M059J (cell line): Measurements from ENCODE around the gene DLX6. TPM values are rescaled to one million over a fixed set of nuclear protein-coding genes. Genes with fewer than 3 reads are reported as not detected.

Source experiments
- DNase-seq: peaks from one replicate; pipeline ENCODE4 v3.0.0-alpha.2; 2012; ENCODE audit warnings: low read depth
- total RNA-seq: library from RNA; depleted of rRNA; stranded (reverse); fragments of >200 nt; shearing (Covaris generic); gene quantifications from 2 replicates; pipeline ENCODE4 v1.2.3, GENCODE V29; 2014; rRNA removed

Gene DLX6
- total RNA-seq, result 0.22 and 1.6 TPM in 2 replicates

DNA sequence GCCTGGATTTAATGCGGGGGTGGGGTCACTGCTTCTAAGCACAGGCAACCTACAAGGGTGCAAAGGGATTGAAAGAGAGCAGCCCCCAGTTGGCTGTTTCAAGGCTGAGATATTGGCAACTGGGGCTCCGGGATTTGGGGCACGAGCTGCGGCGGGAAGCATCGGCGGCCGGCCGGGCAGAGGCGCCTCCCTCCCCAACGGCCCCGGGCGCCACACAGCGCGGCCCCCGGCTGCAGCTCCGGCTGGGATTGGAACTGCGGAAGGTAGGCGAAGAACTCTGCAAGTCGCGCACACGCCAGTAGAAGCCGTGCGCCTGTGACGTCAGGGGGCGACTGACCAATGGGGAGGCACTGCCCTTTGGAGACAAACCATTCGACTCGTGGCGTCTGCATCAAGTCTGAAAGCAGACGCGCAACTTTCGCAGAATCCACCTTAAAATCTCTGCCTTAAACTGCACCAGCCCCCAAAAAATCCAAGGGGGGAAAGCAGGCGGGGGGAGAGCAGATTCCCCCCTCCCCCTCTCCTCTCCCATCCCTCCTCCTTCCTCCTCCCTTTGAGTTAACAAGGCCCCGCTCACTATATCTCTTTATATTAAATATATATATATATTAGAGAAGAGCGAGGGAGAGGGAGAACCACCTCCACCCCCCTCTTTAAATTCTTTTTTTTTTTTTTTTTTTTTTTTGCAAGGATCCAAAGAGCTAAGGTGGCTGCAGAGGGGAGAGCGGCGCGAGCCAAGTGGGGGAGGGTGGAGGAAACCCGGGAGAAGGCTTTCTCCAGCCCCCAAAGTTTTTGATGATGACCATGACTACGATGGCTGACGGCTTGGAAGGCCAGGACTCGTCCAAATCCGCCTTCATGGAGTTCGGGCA, at the start of gene DLX6:
TSS of gene DLX6 (plus strand) at position 371 of the 872 bp plus-strand sequence. CDS start at position 796, 425 bp downstream.
- peak; percentile 91 for DNase-seq

DNA sequence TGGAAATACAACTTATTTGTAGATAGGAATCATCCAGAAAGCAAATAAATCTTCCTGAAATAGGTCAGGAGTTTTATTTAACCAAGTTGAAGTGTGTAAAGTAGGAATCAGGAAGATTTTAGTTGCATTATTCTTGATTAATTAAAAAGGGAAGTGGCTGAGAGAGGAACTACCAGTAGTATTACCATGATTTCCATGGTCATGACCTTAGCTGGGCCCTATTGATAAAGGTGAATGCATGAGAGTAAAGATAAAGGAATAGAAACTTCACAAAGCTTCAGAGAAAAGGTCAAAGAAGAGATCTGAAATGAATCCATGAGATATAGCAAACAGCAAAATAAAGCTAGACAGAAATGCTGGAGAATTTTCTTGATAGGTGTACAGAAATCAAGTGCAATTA, 46.2 kb upstream of the DLX6 start:
- no peak for DNase-seq

DNA sequence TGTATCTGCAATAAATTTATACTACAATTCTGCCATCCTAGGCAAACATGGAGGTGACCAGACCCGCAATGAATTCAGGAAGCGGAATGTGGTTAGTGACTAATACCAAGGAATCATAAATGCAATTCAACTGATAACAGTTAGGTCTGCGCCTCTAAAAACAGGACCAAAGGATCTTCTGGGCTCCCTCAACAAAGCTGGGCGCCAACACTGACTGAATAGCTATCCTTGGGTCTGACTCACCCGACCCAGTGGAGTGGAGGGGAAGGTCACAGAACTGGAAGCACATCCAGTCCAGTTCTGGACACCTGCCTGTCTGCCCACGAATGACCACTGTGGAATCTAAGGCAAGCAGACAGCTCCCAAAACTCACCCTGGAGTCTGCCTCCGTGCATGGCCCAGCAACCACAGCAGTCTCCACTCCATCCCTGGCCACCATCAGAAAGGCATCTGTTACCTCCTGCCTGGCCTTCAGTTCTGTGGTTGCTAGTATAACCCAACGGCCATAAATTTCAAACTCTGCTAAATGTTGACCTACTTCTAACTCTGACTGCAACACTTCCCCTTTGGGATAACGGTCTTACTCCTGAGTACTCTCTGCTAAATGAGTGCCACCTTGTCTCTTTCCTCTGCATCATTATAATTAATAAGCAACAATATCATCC, 43.0 kb upstream of the DLX6 start:
- peak; percentile 97 for DNase-seq

DNA sequence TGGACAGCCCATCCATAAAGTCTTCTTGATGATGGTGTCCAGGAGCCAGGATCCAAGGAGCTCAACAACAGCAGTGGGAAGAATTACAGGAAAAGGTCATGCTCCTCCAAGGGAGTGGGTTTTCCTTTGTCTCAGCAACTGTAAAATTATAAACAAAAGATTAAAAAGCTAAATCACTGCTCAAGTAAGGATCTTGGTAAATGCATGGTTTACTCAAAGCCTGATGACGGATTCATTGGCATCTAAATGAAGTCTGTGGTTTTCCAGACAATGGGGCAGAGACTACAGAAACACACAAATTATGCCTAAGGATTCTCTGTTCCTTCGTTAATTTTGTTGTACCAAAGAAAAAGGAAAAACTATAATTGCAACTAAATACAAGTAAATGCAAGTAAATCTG, 36.4 kb upstream of the DLX6 start:
- DNase-seq, result peak; percentile 77

DNA sequence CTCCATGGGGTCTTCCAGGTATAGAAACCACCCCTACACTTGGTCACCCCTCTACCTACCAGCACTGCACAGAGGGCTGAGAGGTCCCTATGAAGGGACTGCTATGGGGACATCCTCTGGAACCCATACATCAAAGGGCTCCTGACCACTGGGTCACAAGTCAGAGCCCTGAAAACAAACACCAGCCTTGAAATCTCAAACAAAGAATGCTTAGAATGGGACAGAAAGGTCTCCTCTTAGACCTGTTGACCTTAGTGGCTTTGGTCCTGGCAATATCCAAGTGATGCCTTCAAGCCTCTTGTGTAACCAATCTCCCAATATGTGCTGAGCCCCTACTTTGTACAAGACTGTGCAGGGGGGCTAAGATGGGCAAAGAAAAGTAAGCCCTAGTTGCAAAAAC, 34.6 kb upstream of the DLX6 start:
- DNase-seq, result no peak

DNA sequence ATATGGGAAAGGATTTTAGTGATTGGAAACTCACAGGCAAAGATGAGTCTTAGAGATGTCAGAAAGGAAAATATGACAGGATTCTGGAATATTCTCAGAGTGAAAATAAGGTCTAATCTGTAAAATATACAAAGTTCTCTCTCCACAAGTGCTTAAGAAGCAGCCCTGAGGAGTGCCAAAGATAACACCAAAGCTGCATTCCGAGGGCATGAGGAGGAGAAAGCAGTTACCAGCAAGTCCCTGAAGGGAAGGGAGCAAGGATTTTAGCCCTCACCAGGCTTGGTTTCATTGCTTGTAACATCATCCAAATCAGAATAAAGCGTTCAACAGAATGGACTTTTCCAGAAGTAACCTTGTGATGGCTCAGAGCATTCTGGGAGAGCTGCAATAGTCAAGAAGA, 31.4 kb upstream of the DLX6 start:
- peak; percentile 73 for DNase-seq

DNA sequence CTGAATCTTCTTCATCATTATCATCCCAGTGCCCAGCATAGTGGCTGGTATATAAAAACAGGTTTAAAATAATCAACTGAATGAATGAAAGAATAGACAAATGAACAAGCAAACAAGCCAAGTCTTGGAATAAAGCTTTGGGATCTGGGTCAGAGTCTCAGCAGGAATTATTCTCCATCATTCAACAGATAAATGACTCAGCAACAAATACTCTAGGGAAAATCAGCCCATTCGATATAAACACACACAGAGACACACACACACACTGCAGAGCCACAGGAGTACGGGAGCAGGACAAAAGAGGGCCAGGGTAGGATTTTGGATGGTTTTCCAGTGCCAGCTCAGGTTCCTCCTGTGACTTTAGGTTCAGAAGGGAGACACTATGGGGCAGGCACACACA, 29.2 kb upstream of the DLX6 start:
- DNase-seq, result no peak

DNA sequence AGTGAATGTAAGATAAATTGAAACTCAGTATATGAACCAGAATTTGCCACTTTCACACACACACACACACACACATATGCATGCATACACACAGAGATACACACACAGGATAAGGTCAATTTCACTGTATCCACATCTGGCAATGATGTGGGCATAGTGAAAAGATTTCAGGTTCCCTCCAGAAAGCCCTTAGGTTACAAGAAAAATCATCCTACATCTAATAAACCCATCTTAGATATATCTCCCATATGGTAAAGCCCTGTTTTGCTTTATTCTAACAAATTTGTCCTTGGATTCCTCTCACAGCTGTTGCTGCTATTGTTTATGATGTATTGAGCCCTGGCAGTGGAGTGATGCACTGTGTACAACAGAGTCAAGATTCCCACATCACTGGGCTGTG, 27.9 kb upstream of the DLX6 start:
- DNase-seq, result no peak

DNA sequence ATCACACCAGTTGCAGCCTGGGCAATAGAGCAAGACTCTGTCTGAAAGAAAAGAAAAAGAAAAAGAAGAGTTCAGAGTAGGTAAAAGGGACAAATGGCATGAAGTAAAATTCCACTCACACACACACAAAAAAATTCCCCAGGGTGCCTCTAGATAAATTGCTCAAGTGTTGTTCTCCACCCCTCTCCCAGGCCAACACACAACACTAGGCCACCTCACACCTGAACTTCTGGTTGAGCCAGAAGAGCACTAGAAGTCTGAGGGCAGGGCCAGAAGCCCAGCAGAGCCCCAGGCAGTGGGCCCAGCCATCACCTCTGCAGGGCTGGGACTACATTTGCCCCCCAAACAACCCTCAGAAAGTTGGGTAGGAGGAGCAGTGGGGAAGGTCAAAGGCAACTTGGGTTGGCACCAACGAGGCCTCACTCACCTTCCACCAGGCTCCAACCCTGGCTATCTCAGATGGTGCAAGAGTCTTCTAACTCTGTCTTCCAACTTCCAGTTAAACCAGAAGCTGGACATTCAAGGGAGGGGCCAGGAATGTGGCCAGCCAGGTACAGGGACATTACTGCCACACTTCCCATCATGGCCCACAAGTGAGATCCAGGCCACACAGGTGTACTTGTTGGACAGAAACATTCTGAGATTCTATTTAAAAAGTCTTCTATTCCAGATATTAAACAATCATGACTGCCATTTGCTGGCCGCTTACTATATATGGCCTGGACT, 25.6 kb upstream of the DLX6 start:
- no peak for DNase-seq

DNA sequence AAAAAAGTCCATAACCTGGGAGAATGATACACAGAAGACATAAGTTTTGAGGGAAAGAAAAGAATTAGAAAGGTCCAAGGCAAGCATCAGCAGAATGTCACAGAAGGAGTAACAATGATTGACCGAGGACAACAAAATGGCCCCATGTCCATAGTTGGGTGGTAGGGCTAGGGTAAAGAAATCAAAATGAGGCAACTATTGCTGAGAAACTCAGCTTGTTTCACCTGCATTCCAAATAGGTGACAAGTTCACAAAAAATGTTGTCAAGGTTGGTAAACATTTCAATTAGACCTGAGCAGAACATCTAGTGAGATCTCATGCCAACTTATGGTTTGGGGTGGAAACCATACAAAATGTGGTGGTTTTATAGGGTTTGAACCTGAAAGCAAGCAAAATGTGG, 22.8 kb upstream of the DLX6 start:
- no peak for DNase-seq

DNA sequence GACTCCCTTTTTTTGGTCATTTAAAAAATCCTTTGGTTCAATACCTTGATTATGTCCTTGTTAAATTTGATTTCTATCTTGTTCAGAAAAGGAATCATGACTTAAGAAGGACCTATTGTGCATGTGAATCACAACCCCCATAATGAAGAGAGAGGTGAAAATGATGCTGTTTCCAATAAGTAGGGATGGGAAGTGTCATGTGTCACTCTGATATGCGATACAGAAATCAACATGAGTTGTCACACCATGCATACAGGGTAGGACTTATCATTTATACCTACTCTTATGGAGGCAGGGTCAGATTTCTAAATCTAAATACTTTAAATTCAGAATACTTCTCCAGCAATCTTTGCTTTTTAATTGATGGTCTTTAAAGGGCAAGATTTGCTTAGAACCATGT, 19.4 kb upstream of the DLX6 start:
- no peak for DNase-seq

DNA sequence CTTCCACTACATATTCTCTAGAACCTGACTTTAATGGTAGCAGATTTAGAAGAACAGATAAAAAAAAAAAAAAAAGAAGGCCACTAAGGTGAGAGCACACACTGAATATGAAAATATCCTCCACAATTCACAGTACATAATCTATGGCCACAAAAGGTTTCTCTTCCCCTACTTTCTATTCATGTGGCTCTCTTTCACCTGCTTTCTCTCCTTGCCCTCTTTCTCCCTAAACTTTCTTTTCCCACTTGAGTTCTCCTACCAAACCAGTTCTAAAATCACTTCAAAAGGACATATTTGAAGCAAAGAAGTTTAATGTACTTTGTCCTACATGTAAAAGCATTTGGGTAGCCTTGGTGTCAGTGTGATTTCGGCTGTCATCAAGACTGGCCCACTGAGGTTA, 18.5 kb upstream of the DLX6 start:
- no peak for DNase-seq

DNA sequence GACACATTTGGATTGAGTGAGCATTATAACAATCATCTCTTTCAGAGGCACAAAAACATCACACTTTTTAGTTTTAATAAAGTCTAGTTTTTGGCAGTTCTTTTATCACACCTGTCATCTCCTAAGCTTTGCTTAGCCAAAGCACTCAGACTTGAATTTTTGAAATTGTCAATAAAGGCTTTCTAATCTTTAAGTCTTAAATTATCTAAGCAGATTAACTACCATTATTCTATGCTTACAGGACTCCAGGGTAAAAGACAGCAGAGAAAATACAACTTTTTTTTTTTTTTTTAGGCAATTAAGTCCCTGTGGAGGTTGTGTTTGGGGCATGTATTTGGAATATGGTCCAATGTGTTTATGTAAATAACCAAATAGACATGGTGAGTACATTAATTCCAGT, 17.6 kb upstream of the DLX6 start:
- DNase-seq, result no peak

DNA sequence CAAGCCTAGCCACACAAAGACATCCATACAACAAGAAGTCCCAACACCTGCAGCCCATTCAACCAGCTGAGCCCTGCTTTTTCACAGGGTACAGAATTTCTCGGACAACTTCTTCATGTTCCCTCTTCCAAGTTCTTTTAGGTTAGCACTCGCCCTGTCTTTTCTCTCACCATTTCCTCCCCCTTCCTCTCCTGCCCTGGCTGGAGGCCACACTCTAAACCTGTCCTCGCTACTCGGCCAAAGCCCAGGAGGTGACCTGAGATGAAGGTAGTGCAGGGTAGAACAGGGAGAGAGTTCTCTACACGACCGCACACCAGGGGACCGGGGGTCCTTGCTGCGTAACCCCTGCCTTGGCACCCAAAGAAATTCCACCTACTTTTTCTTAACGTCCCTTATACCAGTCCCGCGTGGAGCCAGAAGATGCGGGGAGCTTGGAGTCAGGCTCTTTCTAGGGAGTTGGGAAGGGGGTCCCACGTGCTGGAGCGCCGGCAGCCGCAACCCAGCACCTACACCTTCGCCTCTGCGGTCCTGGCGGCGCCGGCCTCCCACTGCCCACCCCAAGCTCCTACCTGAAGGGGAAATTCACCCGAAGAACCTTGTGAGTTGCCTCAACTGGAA, 16.0 kb upstream of the DLX6 start:
- no peak for DNase-seq

DNA sequence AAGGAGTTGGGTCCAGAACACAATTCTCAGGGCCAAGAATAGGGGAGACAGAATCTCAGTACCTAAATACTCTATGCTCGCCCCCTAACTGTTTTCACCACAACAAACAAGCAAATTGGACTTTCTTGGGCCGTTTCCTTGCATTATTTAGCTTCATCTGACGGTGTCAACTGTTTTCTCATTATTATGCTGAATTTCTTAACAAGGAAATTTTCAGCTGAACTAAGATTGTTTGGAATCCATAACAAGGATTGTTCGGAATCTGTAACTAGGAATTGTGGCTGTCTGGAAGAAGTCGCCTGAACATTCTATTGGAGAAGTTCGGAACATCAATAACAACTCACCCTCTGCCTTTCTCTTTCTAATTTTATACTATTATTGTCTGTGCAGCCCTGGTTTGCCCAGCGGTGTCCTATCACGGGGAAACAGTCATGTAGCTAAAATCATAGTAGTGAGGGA, 15.5 kb upstream of the DLX6 start:
- DNase-seq, result no peak

DNA sequence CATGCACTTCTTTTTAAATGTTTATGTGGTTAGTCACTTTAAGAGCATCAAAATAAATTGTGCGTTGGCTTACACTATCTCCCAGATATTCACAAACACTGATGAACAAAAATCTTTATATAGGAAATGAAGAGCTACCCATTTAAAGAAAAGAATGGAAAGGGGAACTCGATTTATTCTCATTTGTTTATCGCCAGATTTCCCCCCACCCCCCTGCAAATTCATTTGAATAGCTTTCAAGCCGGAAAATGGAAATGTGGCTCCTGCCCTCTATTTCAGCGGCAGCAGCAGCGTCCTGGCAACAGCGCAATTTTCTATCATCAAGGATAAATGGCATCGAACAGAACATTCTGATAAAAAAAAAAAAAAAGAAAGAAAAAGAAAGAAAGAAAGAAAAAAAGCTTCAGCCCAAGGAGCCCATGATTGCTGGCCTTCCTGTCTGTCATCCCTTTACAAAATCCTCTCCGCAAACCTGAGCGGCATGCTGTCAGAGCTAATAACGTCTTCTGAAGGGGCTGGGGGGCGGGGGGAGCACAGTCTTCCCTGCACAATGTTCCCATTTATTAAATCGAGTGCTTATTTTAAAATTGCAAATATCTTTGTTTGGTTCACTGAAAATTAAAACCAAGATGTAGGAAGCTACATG, 13.7 kb upstream of the DLX6 start:
- no peak for DNase-seq

DNA sequence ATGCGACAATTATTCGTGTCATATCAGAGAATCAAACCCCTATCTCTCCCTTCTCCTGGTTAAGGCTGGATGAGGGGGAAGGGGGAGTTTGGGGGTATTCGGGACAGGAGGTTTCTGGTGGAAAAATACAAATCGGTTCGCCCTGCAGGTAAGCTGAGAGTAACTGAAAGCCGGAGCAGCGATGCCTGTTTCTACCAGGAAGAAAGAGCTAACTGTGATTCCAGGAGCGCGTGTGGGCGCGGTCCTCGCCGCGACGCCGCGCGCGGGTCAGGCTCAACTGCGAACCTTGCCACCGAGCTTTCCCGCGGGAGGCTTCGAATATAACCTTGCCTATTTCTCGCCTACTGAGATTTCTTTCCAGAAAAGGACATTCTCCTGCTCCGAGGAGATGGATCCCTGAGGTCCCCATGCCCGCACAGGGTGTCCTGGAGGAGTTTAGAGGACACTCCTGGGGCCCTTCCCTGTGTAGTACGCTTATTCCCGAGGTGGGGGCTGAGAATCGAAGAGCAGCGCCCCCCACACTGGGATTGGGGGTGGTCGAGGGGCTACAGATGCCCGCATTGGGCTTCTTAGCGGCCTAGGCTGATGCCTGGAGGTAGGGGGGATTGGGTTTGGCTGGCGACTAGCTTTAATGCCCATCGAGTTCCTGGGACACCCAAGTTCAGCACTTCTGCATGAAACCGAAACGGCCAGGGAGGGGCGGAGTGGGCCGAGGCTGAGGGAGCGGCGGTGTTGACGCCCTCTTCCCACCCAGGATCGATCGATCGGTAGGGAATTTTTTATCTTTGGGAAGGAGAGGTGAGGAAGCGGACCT, 13.0 kb upstream of the DLX6 start:
- no peak for DNase-seq

DNA sequence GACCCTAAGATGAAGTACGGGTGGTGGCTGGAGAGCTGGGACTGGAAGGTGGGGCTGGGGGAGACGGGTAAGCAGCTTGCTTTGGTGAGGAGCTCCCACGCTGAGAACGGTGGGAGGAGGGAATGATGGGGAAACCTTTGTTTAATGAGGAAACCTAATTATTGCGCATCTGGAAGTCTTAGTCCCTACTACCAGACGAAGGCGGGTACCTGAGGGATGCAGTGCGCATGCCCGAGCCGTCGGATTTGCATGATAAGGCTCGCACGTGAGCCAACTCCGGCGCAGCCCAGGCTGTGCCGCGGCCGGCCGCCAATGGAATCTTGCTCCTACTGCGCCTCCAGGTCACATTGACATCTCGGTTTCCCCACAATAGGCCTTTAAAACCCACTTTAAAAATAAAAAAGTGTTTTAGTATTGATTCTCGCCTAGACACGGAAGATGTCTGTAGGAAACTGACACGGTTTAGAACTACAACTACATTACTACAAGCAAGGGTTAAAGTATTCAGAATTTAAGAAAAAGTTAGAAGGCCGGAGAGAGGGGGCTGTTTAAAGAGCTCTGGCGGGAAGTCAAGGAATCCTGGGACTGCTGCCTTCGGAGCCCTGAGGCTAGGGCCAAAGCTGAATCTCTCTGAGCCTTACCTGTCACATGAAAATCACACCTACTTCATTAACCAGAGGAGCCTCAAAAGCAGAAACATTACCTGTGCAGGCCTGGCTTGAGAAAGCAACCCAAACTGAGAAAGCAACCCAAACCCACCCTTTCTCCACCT, 12.1 kb upstream of the DLX6 start:
- DNase-seq, result no peak

DNA sequence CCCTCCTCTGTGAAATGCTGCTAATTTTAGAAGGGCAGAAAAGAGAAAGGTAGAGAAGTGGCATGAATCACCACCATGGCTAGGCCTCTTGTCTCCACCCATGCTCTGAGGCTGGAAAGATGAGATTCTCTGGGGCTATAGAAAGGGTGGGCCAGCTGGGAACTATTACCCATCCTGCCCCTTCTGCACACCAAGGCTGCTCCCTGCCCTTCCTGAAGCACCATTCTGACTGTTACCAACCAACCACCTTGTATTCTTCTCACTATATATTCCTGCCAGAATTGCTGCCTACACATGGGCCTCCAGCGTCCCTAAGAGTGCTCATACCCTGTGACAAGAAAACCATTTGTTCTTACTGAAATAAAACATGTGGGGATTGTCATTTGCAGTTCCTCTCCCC, 11.4 kb upstream of the DLX6 start:
- no peak for DNase-seq
